ENCODE results near the gene TNIP1. TPM values are rescaled to one million over a fixed set of nuclear protein-coding genes. Genes with fewer than 3 reads are reported as not detected.

The TNIP1 gene
- total RNA-seq, 2 experiments from 2014 or later: 197 to 206 TPM

GRCh38 chr5:151024440-151025249, 56.2 kb downstream of the TNIP1 start:
- POLR2A ChIA-PET: interaction anchor here (0.6 kb wide), 1 partner anchor 614 kb away, joined by 6 read pairs; no protein-coding TSS in a partner anchor
- CTCF ChIA-PET: no interaction called here

DNA sequence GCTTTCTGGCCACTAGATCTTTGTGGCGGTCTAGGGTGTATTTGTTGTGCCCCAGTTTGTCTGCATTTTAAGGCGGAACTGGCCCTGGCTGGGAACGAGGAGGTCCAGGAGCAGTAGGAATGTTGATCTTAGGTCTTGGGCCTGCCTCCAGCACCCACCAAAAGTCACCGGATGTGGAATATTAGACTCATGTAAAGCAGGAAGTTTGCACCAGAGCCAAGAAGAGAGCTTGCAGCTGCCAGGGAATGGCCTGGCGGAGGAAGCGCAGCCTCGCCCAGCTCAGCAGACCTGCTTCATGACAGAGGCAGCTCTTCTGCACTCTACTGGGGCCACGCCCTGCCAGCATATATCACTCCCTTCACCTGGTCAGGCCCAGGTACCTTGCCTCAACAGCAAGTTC, 57.2 kb downstream of the TNIP1 start:
- ChIA-PET POLR2A (no interaction called here), CTCF (no interaction called here)

GRCh38 chr5:151023047-151023615, 57.7 kb downstream of the TNIP1 start:
- CTCF ChIA-PET: no interaction called here
- POLR2A ChIA-PET: no interaction called here

DNA sequence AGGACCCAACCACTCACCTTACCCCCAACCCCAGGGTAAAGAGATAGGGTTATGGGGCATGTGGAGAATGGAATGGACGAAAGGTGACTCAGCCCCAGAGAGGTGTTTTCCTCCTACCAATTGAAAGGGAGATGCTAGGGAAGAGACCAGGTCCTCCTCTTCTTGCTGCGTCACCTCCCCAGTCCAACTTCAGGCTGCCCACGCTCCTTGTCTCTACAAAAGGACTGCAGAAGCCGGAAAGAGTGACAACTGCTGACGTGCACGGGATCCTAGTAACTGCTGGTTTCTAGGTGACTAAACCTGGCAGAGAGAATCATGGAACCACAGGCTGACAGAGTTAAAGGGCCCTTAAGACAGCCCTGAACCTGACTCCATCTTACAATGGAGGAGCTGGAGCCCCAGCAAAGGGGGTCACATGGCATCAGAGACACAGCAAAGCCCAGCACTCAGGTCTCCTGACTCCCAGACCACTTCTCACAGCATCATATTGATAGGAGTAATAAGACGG, 58.3 kb downstream of the TNIP1 start:
- POLR2A ChIA-PET: no interaction called here
- CTCF ChIA-PET: interaction anchor here (1.0 kb wide), 1 partner anchor 461 kb away, joined by 3 read pairs; no protein-coding TSS in a partner anchor

GRCh38 chr5:151021746-151022145, 59.1 kb downstream of the TNIP1 start:
- ChIA-PET POLR2A (no interaction called here), CTCF (interaction anchor here (1.0 kb wide), 1 partner anchor 460 kb away, joined by 3 read pairs; no protein-coding TSS in a partner anchor)

DNA sequence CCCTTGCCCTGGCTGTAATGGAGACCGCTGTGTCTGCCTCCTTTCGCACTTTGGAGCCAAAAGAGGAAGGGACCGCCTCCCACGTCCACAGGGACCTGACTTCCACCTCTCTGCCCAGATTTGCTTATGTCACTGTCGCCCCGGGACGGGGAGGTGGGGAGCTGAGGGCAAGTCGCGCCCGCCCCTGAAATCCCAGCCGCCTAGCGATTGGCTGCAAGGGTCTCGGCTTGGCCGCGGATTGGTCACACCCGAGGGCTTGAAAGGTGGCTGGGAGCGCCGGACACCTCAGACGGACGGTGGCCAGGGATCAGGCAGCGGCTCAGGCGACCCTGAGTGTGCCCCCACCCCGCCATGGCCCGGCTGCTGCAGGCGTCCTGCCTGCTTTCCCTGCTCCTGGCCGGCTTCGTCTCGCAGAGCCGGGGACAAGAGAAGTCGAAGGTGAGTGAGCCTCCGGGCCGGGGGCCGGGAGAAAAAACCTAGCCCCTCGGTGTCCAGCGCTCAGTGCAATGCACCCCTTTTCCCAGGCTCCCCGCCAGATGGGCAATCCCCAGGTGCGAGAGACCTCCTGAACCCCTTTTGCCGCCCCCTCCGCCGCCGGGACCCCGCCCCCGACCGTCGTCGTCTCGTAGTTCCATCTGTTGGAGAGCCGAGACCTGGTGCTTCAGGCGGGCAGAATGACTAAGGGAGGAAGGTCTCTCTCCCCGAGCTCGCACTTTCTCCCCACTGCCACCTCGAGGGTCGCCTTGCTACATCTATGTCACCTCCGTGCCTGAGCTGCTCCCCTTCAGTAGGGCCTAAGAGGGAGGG, 60.3 kb downstream of the TNIP1 start, which contains the start of gene GPX3:
GPX3 (plus strand) TSS at position 288 of the 807 bp plus-strand sequence; CDS start at position 352, 64 bp downstream.
- ChIA-PET POLR2A (no interaction called here), CTCF (no interaction called here)

DNA sequence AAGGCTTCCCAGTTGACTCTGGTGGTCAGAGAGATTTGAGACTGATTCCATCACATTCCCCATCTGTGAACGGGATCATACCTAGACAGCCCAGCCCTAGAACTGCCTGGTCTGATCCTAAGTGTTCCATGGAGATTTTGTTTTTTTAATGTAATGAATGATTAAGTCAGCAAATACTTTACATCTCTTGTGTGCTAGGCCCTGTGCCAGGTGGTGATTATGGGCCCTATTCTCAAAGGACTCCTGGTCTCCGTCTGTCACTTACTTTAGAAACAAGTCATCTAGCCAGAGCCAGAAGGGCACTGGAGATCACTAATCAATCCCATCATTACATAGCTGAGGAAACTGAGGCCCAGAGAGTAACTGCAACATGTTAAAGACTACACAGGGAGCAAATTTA, 61.5 kb downstream of the TNIP1 start:
- ChIA-PET POLR2A (no interaction called here), CTCF (no interaction called here)

DNA sequence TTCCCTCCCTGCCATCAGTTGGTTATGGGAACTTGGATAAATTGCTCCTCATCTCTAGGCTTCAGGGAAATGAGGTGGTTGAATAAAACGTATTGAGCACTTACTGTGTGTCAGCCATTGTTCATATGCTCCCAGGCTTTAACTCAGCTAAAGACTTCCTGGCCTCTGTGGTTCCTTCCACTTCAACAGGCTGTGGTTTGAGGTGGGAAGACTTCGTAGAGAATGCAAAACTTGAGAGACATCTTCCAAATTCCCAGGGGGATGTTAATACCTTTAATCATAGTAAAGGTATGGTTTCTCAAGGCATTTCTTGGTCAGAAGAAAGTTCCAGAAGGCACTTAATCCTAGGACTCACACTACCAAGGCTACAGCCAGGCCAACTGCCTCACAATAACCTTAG, 62.0 kb downstream of the TNIP1 start:
- ChIA-PET CTCF (no interaction called here), POLR2A (no interaction called here)

GRCh38 chr5:151017897-151018296, 62.9 kb downstream of the TNIP1 start:
- CTCF ChIA-PET: no interaction called here
- POLR2A ChIA-PET: no interaction called here

- POLR2A ChIA-PET: no interaction called here
- CTCF ChIA-PET: no interaction called here
Observed at GRCh38 chr5:151016700-151017099, 64.1 kb downstream of the TNIP1 start.

DNA sequence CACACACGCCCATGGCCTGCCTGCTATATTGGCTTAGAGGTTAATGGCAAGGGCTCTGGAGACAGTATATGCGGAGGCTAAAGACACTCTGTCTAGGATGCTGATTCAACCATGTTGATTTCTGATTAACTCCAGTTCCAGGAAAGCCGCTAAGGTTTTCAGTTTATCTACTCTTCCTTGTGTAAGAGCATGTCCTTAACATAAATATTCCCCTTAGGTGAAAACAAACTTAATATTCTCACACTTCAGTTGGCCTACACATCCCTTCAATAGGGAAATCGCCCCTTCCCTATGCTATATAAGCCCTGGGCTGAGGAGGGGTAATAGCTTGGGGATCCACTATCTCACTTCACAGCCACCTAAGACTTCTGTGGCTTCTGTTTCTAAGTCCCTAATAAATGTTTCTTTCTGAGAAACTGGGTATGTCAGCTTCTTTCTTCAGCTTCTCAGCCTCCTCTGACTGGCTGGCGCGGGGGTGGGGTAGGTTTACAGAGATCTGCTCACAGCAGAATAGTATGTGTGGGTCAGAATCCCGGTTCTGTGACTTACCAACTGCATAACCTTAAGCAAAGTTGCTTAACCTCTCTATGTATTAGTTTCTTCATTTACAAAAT, 64.8 kb downstream of the TNIP1 start:
- ChIA-PET CTCF (no interaction called here), POLR2A (no interaction called here)

DNA sequence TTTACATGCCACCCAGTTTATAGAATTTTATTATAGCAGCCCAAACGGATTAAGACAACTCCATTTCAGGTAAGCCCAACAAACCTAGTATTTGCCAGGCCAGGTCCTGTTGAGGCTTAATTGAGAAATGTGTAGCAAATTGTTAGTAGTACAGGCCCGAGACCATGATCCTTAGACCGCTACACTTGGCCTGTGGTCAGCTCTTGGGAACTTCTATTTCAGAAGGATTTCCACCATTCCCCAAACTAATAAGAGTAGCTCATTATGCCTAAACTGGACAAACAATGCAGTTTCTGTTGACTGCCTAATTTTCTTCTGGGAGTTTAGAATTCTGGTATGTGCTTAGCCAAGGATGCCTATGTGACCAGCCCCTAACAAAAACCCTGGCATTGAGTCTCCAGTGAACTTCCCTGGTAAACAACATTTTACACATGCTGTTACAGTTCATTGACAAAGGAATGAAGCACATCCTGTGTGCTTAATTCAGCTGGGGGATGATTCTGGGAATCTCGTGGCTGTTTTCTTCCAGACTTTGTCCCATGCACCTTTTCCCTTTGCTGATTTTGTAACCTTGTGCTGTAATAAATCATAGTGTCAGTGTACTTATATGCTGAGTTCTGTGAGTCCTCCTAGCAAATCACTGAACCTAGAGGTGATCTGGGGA, 66.0 kb downstream of the TNIP1 start:
- ChIA-PET CTCF (no interaction called here), POLR2A (no interaction called here)

- CTCF ChIA-PET: interaction anchor here (0.7 kb wide), 1 partner anchor 803 kb away, joined by 3 read pairs; no protein-coding TSS in a partner anchor
- POLR2A ChIA-PET: no interaction called here
Observed at GRCh38 chr5:151012862-151013261, 68.0 kb downstream of the TNIP1 start.

GRCh38 chr5:151008906-151009305, 71.9 kb downstream of the TNIP1 start:
- ChIA-PET POLR2A (interaction anchor here (0.6 kb wide), 1 partner anchor 561 kb away, joined by 3 read pairs; no protein-coding TSS in a partner anchor), CTCF (interaction anchor here (1.1 kb wide), 1 partner anchor 39 kb away, joined by 3 read pairs; no protein-coding TSS in a partner anchor)

GRCh38 chr5:151008210-151008491, 72.7 kb downstream of the TNIP1 start:
- POLR2A ChIA-PET: no interaction called here
- CTCF ChIA-PET: no interaction called here

GRCh38 chr5:151007430-151008209, 73.2 kb downstream of the TNIP1 start:
- CTCF ChIA-PET: no interaction called here
- POLR2A ChIA-PET: no interaction called here

- CTCF ChIA-PET: no interaction called here
- POLR2A ChIA-PET: no interaction called here
Observed at GRCh38 chr5:151006704-151007334, 74.0 kb downstream of the TNIP1 start.

GRCh38 chr5:151005950-151006576, 74.8 kb downstream of the TNIP1 start:
- ChIA-PET POLR2A (no interaction called here), CTCF (no interaction called here)
